Brain pericyte (primary cell): ENCODE data around the gene PIGR.

Experiments
- DNase-seq: peaks from one replicate; pipeline ENCODE4 v3.0.0-alpha.2; 2012; ENCODE audit warnings: low read depth, low spot score

The PIGR gene

GRCh38 chr1:206890125-206891060 lies 55.9 kb downstream of the PIGR start:
- DNase-seq, result no peak

GRCh38 chr1:206887701-206888100 lies 58.6 kb downstream of the PIGR start:
- DNase-seq, result no peak

DNA sequence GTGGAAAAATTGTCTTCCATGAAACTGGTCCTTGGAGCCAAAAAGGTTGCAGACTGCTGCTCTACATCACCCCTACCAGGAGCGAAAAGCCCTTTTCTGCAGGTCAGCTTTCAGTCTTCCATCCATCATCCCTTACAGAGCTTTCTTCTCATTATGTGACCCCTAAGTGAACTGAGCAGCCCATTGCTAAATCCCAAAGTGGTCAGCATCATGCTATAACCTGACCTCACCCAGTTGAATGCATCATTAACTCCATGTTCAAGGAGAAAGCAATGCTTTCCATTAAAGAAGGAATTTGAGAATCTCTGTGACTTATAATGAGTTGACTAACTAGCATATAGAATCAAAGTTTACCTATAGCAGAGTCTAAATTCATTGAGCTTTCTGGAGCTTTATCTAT lies 59.4 kb downstream of the PIGR start:
- no peak for DNase-seq

GRCh38 chr1:206885341-206886060 lies 60.8 kb downstream of the PIGR start:
- no peak for DNase-seq

DNA sequence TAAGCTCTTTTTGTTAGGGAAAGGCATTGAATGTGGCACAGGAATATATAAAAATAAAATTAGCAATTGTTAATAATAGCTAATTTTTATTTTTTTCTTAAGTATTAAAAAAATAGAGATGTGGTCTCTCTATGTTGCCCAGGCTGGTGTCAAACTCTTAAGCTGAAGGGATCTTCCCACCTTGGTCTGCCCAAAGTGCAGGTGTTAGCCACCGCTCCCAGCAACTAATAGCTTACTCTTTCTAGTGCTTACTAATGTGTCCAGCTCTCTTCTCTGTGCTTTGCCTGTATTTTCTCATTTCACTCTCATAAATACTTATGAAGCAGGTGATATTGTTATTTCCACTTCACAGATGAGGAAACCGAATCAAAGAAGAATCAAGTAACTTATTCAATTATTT lies 62.4 kb downstream of the PIGR start:
- no peak for DNase-seq

DNA sequence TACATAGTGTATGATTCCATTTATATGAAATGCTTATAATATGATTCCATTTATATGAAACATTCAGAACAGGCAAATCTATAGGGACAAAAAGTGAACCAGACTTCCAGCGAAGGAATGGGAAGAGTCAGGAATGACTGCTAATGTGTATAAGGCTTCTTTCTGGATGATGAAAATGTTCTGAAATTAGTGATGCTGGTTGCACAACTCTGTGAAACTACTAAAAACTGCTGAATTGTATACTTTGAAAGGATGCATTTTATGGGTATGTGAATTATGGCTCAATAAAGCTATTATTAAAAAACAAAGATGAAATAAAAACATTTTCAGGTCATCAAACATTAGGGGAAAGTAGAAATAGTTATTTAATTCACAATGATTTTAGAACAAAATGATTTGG lies 63.1 kb downstream of the PIGR start:
- DNase-seq, result no peak

DNA sequence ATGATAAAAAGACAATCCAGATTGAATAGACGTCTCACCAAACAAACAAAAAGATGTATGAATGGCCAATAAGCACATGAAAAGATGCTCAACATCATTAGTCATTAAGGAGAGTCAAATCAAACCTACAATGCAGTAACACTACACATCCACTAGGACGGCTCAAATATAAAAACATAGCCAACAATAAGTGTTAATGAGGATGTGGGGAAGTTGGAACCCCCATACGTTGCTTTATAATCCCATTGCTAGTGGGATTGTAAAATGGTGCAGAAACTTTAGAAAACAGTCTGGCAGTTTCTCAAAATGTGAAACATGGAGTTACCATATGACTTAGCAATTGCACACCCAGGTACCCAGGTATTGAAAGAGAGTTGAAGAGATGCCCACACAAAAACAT lies 63.7 kb downstream of the PIGR start:
- DNase-seq, result no peak

DNA sequence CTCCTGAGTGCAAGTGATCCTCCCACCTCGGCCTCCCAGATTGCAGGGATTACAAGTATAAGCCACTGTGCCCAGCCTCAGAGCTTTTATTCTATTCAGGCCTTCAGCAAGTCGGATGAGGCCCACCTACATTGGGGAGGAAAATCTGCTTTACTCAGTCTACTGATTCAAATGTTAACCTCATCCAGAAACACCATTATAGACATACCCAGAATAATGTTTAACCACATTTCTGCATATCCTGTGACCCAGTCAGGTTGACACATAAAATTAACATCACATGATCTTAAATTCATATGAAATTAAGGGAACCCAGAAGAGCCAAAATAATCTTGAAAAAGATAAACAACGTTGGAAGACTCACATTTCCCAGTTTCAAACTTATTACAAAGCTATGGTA lies 66.0 kb downstream of the PIGR start:
- no peak for DNase-seq
